HG02610 (cell line): ENCODE results near the gene FAM111B.
A peak's percentile ranks its signal among the peaks of the same experiment; 100 is the strongest.
"Not testable (repeated sequence)": the region's sequence is repeated elsewhere in the genome, so short reads cannot be mapped to it uniquely, and the experiment has no call there.

Experiments
- ATAC-seq: cut with Tn5 transposase; IDR thresholded peaks from one replicate; pipeline ENCODE4 v1.9.1; 2021; ENCODE audit warnings: mild to moderate bottlenecking, moderate library complexity; ENCODE audit not compliant: unreplicated experiment

FAM111B gene

DNA sequence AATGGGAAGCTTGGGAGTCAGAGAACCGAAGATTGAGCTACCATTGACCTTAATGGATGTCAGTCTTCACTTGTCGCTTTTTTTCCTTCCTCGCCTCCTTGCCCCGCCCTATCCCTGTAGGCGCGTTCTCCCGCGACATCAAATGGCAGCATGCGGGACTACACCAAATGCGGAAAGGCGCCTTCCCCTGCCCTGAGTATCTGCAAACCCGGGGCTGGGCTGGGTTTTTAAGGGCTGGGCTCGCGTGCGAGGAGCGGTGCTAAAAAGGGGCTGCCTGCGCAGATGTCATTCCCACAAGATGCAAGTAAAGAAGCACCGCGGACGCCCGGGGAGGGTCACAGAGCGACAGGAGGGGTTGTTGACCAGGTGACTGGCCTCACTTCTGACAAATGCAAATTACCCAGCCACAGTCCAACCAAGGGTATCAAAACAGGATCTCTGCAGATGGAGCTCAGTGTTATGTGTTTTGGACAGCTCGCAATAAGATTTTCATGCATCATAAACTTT is 4.7 kb upstream of the FAM111B start:
- ATAC-seq: peak; percentile 67

DNA sequence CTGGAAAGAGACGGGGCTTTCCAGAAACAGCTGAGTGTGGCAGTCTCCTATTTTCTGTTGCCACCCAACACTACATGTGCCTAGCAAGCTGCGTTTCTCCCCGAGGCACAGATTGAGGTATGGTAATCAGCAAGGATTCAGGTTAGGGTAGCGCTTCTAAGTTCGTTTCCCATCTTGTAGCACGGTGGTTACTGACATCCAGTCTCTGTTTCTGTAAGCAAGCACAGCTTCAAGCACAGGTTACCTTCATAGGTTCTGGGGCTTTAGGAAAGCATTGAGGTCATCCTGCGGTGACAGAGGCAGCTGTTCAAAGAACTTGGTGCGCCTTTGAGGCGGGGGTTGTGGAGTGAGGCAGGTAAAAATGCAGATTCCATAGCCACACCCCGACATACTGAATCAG is 684 bp downstream of the FAM111B start:
- ATAC-seq: peak; percentile 33

DNA sequence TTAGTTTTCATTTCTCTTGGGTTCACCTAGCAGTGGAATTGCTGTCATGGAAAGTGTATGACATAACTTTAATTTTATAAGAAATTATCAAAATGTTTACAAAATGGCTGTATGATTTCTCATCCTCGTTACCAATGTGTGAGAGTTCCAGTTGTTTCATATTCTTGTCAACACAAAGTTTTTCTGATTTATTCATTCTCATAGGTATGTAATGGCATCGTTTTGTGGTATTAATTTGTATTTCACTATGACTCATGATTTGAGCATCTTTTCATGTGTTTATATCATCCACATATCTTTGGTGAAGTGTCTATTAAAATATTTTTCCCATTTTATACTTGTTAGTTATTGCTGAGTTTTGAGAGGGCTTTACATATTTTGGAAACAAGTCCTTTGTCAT is 5.5 kb downstream of the FAM111B start:
- ATAC-seq: no peak

DNA sequence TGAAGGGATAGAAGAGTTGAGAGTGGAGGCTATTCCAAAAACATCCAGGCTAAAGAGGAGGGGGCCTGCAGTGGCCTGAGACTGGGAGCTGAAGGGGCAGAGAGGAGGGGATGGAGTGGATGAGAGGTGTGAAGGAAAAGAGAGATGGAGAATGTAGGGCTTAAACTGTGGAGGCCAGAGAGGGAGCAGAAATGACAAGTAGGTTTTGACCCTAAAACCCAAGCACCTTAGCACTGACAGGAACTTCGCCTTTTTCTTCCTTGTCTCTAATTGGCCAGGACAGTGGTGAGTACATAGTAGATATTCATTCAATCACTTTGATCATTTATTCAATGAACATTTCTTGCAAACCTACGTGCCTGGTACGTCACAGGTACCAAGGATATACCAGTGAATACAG is 7.3 kb downstream of the FAM111B start:
- no peak for ATAC-seq

DNA sequence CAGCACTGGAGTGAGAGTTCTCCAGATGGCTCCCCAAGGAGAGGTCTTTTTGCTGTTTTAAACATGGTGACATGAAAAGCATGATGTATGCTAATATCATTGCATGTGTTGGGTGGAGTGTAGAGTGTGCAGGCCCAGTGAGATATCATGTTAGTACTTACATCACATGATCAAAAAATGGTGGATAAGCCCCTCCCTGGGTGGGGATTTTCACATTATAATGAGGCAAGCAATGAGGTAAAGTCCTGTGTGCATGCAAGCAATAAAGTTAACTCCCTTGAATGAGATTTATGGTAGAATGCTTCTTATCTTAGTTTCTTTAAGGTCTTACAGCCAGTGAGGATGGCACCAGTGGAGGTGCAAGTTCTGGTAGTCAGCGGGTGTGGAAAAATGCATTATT is 8.5 kb downstream of the FAM111B start:
- ATAC-seq: no peak

DNA sequence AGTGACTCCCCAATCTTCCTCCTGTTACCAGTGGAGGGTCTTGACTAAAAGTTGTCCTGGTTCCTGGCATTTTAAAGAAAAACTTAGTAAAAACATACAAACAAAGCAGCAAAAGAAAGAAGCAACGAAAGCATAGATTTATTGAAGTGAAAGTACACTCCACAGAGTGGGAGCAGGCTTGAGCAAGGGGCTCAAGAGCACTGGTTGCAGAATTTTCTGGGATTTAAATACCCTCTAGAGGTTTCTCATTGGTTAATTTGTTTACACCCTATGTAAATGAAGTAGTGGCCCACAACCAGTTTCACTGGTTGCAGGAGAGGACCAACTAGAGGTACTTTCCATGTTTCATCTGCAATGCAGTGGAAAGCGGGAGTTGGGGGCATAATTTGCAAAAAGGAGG is 10.7 kb downstream of the FAM111B start:
- no peak for ATAC-seq

DNA sequence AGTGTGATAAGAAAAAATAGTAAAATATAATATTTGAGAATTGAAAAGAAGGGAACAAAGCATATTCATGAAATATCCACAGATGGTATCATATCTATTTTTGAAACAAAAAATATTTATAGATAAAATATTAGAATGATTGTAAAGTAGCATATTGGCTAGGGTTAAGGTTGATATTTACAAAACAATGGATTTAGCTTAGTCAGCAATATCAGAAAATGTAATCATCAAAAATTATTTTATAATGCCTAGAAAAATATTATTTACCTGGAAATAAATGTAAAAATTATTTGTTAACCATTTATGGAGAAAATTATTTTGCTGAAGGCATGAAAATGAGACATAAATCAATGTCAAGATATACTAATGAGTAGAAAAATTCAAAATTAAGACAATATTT is 12.8 kb downstream of the FAM111B start:
- ATAC-seq: no peak

DNA sequence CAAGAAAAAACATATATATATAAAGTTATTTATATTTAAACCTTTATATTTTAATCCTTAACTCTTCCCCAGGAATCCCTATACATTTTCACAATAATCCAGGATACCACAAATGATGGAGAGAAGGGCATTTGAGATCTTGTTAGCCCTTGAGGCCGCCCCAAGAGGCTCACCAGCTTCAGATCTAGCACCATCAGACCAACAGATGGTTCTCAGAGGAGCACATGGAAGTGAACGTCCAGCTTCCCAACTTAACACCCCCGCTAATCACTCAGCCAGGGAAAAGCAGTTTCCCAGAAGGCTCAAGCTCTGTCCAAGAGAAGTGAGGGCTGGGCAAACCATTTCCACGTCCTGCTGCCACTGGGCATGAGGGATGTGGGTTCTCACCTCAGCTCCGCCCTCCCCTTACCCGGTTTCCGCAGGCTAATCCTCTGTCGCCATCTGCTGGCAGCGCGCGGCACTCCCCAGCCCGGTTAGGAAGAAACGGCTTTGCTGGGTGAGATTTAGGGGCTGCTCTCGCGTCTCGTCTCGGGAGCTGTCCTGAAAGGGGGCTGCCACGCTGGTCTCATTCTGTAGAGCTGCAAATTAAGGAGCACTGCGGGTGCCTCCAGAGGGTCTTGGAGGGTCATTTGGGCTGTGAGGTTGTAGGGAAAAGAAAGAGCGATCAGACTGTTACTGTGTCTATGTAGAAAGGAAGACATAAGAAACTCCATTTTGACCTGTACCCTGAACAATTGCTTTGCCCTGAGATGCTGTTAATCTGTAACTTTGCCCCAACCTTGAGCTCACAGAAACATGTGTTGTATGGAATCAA is 28.8 kb downstream of the FAM111B start:
- ATAC-seq: peak; percentile 95

DNA sequence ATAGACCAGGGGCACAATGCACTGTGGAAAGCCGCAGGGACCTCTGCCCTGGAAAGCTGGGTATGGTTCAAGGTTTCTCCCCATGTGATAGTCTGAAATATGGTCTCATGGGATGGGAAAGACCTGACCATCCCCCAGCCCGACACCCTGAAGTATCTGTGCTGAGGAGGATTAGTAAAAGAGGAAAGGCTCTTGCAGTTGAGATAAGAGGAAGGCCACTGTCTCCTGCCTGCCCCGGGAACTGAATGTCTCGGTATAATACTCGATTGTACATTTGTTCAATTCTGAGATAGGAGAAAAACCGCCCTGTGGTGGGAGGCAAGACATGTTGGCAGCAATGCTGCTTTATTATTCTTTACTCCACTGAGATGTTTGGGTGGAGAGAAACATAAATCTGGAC is 29.5 kb downstream of the FAM111B start:
- ATAC-seq: not testable (repeated sequence)

DNA sequence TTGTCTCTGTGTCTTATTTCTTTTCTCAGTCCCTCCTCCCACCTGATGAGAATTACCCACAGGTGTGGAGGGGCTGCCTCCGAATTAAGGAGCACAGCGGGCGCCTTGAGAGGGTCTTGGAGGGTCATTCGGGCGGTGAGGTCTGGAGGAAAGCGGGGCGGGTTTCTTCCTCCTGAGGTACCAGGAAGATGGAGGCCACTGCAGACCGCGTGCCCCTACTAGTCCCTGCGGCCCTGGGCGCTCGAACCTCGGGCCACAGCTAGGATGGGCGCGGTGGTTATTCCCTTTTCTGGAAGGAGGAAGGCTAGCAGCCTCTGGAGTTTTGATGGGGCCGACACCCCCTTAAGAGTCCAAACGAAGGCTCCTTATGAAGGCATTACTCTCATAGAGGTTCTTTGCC is 30.2 kb downstream of the FAM111B start:
- ATAC-seq: no peak

DNA sequence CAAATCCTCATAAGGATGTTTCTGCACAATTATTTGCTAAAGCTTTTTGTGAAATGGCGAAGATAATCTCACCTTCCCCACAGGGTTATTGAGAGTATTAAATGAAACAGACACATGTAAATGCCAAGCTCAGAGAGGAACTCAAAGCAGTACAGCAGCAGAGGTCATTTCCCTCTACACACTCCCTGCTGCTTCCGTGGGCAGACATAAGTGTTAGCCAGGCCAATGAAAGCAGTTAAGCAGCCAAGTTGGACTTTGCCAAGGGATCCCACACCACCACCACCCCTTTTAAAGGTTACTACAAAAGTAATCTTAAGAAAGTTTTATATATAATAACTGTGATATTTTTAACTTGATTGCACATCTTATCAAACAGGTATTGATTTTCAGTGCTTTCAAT is 31.6 kb downstream of the FAM111B start:
- no peak for ATAC-seq

DNA sequence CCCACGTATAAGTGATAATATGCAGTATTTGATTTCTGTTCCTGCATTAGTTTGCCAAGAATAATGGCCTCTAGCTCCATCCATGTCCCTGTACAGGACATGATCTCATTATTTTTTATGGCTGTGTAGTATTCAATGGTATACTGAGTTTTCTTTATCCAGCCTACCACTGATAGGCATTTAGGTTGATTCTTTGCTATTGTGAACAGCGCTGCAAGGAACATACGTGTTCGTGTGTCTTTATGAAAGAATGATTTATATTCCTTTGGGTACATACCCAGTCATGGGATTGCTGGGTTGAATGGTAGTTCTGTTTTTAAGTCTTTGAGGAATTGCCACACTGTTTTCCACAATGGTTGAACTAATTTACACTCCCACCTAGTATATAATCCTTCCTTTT is 34.2 kb downstream of the FAM111B start:
- no peak for ATAC-seq

DNA sequence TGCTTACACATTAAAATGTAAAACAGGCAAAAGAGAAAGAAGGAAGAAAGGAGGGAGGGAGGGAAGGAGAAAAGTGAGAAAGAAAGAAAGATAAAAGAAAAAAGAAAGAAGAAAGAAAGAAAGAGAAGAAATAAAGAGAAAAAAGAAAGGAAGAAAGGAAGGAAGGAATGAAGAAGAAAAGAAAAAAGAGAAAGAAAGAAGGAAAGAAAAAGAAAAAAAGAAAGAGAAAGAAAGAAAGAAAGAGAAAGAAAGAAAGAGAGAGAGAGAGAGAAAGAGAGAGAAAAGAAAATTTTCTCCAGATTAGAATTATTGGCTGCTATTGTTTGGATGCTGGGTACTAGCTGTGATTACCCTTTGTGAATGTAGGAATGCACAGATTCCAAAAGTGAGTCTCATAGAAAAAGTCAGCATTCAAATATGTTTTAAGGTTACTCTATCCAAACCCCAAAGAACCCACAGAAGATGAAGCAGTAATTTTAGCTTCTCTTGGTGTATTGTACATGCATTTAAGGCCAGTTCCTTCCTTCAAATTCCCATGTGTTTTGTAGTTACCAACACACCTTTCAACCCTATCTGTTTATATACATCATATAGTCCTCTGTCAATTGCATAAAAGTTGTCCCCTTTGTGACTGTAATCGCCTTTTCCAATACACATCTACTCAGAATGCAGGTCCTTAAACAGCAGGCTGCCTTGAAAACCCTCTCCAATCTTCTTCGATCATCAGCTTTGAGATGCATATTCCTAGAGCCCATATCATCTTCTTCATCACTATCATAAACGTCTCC is 34.8 kb downstream of the FAM111B start:
- no peak for ATAC-seq

DNA sequence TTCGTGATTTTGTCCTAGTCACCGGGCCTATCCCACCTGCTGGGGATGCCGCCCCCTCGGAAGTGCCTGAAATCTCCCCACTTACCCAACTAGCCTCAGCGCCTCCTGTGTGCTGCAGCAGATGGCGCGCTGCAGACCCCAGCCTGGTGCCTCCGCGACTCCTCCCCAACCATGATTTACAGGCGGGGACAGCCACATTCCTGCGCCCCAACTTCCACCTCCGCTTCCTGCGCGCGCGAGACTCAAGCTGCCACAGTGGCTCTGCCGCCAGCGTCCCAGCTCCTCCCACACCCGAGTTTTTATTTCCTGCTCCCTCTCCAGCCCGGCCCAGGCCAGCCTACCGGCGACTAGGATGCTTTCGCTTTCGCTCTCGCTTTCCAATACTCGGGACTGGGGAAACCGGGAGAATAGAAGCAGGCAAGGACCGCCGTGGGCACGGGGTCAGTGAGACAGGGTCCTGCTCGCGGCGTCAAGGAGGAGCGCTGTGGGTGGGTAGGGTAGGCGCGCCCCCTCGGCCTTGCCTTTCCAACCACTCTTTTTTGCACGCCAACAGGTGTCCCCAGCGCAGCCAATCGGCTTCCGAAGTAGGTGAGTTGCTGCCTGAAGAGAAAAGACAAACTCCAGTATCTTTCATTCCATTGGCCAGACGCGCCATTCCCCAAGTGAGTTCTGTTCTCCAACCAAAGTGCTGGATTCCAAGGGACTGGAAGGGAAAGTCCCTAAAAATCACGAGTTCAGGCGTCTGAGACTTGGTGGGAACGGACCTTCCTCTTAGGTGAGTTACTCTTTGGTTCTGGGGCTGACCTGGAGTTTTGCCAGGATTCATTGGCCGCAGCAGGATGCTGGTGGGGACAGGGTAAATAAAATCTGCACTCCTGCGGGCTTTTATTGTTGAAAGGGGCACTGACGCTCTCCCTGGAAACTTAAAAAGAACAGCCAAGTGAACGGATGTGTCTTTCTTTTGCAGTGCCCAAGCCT is 35.8 kb downstream of the FAM111B start, which contains the start of gene FAM111A:
FAM111A (plus strand) TSS at position 327 of the 978 bp plus-strand sequence. CDS start 6,017 bp downstream, outside the sequence.
- peak; percentile 79 for ATAC-seq

DNA sequence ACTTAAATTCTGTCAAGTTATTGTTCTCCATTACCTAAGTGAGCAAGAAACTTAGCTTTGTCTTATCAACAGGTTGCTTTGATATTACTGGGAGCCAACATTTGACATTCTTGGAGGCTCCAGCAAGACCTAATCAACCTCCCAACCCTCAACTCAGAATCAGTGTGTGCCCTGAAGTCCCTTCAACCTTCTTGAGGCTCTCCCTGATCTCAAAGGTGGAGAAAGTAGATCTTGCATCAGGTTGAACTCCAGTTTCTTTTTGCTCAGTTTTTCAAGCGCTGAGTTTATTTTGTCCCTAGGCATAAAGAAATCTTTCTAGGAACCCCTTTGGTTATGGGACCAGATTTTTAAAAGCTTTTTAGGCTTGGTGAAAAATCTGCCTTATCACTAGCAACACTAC is 37.1 kb downstream of the FAM111B start:
- ATAC-seq: no peak

DNA sequence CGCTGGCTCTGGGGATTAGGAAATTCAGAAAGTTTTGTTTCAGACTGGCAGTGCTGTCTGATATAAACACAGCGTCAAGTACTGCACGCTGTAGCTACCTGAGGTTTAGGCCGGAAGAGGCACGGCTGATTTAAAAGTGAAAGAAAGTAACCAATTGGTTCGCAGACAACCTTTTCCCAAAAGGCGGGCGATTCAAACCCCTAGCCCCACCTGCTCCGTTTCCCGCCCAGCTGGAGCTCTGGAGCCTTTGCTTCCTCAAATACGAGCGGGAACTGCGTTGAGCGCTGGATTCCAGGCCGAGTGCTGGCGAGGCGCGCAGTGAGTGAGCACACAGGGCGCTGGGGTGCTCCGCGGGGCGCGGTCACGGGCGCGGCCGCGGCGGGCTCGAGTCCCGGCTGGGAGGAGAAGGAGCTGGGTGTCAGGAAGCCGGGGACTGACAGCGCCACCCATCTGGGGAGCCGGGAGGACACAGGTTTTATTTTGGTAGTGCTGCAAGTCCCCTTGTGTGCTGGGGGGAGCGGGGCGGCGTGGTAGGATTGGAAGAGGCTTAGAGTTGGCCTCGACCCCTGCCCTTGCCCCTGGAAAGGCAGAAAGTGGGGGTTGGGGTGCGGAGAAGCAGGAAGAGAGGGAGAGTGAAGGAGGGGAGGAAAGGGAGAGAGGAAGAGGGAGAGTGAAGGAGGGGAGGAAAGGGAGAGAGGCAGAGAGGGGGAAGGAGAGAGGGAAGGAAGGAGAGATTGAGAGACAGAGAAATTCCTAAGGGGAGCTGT is 37.7 kb downstream of the FAM111B start:
- peak; percentile 59 for ATAC-seq

DNA sequence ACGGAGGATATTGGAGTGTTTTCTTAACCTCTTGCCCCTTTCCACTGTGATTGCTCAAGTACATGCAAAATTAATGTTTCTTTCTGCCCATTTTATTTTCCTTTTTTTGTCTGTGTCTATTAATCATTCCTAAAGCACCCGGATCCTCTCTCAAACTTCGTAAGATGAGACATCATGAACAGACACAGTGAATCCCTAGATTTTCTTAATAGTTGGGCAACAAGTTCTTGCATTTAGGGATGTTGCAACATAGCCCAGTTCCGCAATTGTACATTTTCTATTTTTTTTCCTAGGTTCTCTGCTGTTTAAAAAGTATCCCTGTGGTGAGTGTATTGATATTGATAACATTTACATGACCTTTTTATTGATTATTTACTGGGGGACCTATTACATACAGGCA is 38.5 kb downstream of the FAM111B start:
- no peak for ATAC-seq

DNA sequence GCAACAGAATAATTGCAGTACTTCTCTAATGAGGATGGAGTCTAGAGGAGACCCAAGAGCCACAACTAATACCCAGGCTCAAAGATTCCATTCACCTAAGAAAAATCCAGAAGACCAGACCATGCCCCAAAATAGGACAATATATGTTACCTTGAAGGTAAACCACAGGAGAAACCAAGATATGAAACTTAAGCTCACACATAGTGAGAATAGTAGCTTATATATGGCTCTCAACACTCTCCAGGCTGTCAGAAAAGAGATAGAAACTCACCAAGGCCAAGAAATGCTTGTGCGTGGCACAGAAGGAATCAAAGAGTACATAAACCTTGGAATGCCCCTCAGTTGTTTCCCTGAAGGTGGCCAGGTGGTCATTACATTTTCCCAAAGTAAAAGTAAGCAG is 44.7 kb downstream of the FAM111B start:
- peak; percentile 67 for ATAC-seq

DNA sequence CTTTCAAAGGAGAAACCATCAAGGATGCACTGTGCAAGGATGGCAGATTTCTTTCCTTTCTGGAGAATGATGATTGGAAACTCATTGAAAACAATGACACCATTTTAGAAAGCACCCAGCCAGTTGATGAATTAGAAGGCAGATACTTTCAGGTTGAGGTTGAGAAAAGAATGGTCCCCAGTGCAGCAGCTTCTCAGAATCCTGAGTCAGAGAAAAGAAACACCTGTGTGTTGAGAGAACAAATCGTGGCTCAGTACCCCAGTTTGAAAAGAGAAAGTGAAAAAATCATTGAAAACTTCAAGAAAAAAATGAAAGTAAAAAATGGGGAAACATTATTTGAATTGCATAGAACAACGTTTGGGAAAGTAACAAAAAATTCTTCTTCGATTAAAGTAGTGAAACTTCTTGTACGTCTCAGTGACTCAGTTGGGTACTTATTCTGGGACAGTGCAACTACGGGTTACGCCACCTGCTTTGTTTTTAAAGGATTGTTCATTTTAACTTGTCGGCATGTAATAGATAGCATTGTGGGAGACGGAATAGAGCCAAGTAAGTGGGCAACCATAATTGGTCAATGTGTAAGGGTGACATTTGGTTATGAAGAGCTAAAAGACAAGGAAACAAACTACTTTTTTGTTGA is 45.4 kb downstream of the FAM111B start:
- peak; percentile 86 for ATAC-seq

DNA sequence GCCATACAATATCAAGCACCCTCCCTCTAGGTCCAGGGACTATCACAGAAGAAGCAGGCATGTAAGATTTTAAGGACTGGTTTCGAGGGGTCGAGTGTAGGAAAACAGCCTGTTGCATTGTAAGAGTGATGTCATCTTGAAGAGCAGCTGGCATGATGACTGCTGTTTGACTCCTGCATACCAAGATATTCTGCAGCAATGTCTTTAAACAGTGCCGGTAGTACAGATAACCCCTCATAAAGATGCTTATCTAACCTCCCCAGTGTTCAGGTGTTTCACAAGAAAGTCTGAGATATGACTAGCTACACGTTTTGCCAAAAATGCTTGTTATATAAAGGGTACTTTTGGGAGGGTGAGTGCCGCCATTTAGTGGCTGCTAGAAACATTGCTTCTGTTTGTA is 47.6 kb downstream of the FAM111B start:
- ATAC-seq: no peak
